Retinal pigment epithelial cell (primary cell): ENCODE measurements around the gene RNF115.

Experiments
- DNase-seq: peaks from one replicate; pipeline ENCODE4 v3.0.0-alpha.2; 2010; ENCODE audit warnings: low read depth
- H3K4me3 ChIP-seq: 2 replicates; pipeline ENCODE4 v1.5.1; 2011; ENCODE audit warnings: mild to moderate bottlenecking, low read length, control low read depth, moderate library complexity
- TF ChIP-seq, protein P1 (sequence below): conservative IDR thresholded peaks from 2 replicates; pipeline ENCODE4 v1.5.1; 2011; ENCODE audit warnings: low read depth, low read length, control low read depth, inconsistent platforms

RNF115 gene

DNA sequence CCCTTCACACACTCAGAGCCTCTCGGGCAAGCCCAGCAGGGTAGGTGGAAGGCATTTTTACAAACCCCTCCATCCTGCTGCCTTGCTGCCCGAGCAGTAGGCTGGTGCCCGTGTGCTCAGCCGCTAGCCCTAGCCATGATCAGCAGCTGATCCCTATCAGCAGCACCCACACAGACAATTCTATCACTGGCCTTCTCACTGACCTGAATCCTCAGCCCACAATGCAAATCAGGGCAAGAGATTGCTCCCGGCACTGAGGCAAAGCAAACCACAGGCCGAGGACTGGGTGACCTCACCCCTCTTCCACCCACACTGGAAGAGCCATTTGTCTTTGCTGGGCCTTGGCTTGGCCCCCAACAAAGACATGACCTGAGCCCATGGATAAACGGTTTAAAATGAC, 115.8 kb downstream of the RNF115 start:
- H3K4me3 ChIP-seq, result no peak overlapping the region
- no peak for DNase-seq
- TF ChIP-seq, protein P1, sequence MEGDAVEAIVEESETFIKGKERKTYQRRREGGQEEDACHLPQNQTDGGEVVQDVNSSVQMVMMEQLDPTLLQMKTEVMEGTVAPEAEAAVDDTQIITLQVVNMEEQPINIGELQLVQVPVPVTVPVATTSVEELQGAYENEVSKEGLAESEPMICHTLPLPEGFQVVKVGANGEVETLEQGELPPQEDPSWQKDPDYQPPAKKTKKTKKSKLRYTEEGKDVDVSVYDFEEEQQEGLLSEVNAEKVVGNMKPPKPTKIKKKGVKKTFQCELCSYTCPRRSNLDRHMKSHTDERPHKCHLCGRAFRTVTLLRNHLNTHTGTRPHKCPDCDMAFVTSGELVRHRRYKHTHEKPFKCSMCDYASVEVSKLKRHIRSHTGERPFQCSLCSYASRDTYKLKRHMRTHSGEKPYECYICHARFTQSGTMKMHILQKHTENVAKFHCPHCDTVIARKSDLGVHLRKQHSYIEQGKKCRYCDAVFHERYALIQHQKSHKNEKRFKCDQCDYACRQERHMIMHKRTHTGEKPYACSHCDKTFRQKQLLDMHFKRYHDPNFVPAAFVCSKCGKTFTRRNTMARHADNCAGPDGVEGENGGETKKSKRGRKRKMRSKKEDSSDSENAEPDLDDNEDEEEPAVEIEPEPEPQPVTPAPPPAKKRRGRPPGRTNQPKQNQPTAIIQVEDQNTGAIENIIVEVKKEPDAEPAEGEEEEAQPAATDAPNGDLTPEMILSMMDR, result no peak

DNA sequence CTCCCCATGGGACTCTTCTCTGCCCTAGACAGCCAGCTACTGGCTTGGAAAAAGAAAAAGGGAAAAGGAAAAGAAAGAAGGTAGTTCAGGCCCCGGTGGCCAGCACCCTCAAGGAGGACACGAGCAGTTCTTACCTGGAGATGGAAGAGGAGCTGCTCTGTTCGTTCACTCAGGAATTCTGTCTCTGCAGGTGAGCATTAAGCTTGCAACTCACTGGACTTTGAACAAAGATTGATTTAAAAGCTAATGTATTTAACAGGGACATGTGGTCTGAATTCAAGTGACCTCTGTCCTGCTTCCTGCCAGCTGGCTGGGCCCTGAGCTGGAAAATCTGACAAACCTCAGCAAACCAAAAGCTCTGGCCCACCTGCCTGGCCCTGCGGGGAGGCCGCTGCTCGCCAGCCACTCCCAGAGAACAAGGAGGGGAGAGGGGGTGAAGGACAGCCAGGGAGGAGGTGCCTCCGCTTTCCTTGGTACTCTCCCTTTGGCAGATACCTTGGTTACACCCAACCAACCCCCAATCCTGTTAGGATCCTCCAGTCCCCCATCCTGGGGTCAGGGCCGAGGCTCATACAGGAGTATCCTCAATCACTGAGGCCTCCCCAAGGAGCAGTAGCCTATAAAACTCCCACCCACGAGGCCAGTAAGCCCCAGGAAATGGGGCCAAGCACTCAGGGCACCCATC, 116.6 kb downstream of the RNF115 start, which contains the start of gene PDZK1:
PDZK1 (minus strand) TSS at position 186 of the 685 bp plus-strand sequence. CDS start 19,347 bp downstream, outside the sequence.
- DNase-seq, result no peak
- TF ChIP-seq, protein P1, result no peak
- no peak within 1 kb of the TSS for H3K4me3 ChIP-seq

DNA sequence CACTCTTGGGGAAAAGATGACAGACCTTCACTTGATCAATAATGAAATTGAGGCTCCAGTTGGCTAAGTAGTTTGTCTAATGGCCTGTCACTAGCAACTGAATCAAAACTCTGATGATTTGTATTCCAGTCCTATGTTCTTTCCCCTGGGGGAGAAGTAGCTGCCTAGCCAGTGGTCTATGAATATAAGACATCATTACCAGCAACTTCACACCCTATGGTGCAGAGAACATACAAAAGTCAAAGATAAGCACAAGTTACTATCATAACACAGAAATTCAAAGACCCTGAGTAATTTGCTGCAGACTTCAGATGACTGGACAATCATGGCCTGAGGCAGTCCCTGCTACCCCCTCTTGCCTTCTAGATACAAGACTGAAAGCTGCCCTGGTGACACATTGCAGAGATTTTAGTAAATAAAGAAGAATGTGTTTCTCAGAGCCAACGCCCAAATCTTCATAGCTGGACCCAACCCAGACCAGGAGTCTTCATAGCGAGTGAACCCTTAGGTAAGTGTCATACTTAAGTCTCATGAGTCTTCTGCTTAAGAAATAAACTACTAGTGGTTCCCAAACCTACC, 117.7 kb downstream of the RNF115 start:
- no peak overlapping the region for H3K4me3 ChIP-seq
- DNase-seq, result no peak
- TF ChIP-seq, protein P1, result no peak

DNA sequence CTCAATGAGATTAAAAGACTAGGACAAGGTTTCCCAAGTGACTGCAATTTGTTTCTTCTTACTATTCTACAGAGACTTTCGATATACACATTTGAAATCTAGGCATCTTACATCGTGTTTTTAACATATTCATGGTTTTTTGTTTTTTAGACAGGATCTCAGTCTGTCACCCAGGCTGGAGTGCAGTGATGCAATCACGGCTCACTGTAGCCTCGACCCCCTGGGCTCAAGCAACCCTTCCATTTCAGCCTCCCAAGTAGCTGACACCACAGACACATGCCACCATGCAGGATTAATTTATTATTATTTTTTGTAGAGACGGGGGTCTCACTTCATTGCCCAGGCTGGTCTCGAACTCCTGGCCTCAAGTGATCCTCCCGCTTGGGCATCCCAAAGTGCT, 118.3 kb downstream of the RNF115 start:
- DNase-seq, result no peak
- TF ChIP-seq, protein P1, result no peak
- H3K4me3 ChIP-seq, result no peak overlapping the region

DNA sequence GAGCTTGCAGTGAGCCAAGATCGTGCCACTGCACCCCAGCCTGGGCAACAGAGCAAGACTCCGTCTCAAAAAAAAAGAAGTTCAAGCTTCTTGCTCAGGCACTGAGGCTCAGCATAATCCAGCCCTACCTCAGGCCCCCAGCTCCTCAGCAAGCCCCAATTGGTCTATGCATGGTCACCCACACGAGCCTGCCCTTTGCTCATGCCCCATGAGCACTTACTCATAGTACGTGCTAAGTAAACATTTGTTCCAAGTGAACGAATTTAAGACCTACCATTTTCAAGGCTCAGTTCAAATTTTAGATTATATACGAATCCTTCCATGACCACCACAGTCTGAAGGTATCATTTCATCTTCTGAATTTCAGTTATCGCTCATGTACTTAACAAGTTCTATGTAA, 121.1 kb downstream of the RNF115 start:
- no peak for DNase-seq
- H3K4me3 ChIP-seq, result no peak overlapping the region
- TF ChIP-seq, protein P1, result no peak

DNA sequence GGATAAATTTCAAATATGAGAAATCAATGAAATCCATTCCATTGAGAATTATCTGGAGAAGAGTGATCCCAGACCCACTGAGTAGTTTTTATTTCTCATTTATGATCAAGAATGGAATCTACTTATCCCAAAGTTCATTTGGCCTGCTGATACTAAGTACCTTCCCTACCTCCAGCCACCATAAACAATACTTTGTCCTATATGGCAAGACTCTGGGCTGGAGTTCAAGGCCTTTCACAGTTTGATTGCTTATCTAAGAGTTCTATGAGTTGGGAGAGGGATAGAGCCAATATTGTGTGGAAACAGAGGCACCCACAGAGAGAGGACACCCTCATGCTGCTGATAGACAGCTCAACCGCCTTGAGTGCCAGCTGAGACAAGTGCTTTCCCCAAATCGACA, 121.8 kb downstream of the RNF115 start:
- H3K4me3 ChIP-seq, result no peak overlapping the region
- DNase-seq, result no peak
- TF ChIP-seq, protein P1, result no peak

DNA sequence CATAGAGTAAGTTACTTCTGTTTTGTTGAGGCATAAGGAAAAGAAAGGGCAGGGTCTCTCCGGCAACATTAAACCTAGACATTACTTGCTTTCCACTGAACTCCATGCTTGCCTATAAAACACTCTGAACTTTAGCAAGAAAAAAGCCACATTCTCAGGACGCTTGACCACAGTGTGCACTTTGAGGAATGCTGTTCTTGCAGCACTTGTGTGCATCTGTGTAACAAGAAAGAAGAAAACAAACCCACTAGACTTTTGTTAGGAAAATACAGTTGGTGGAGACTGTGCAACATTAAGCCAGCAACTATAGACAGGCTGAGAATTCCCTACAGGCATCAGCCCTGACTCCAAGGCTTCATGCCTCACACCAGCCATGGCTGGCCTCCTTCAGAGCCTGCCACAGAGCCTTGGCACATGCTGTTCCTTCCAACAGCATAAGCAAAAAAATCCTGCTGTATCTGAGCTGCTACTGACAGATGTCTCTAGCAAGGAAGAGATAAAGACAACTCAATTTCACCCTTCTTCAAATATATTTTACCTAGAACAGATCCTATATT, 122.5 kb downstream of the RNF115 start:
- TF ChIP-seq, protein P1, result no peak
- H3K4me3 ChIP-seq, result no peak overlapping the region
- no peak for DNase-seq
